GM19324 (cell line): Measurements from ENCODE around the gene PCBP2.
"Not testable (repeated sequence)": the region's sequence is repeated elsewhere in the genome, so short reads cannot be mapped to it uniquely, and the experiment has no call there.

Source experiments
- ATAC-seq: cut with Tn5 transposase; IDR thresholded peaks from one replicate; pipeline ENCODE4 v1.9.1; 2021; ENCODE audit warnings: mild to moderate bottlenecking, moderate library complexity; ENCODE audit not compliant: unreplicated experiment, low FRiP score

Gene PCBP2

DNA sequence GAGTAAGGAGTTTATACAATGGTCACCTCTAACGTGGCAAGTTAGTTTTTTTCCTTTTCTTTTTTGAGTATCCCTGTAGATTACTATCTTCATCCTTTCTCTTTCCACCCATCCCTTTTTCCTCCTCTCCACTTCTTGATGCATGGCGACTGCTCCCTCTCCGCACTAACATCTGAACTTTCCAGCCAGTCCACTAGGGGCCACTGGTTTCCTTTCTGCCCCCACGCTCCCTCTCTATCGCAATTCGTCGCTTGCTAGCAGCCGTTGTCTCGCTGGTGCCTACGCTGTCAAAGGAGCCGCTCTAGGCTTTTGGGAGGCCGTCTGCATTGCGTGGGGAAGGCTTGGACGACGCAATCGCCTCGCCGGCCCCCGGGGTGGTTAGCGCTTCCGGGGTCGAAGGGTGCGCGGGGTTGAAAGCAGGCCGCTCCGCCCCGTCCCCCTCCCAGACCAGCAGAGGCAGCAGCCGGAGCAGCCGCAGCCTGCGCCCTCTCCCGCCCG is at the start of gene PCBP2:
PCBP2 (plus strand) TSS at position 442 of the 498 bp plus-strand sequence. CDS start 2,699 bp downstream, outside the sequence.
- peak; percentile 92 for ATAC-seq

DNA sequence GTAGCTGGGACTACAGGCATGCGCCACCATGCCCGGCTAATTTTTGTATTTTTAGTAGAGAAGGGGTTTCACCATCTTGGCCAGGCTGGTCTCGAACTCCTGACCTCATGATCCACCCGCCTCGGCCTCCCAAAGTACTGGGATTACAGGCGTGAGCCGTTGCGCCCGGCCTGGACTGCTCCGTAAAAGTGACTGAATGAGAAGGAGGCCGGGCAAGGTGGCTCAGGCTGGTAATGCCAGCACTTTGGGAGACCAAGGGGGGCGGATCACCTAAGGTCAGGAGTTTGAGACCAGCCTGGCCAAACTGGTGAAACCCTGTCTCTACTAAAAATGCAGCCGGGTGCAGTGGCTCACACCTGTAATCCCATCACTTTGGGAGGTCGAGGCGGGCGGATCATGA is 49.6 kb upstream of the PCBP2 start:
- ATAC-seq: not testable (repeated sequence)

DNA sequence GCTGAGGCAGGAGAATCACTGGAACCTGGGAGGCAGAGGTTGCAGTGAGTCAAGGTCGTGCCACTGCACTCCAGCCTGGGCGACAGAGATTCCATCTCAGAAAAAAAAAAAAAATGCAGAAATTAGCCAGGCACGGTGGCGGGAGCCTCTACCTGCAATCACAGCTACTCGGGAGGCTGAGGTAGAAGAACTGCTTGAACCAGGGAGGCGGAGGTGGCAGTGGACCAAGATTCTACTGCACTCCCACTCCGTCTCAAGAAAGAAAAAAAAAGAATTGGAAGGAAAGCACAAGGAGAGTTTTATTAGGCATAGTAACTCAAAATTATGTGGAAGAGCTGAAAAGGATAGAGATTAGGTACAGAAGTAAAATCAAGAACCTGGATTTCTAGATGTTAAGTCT is 49.0 kb upstream of the PCBP2 start:
- no peak for ATAC-seq

DNA sequence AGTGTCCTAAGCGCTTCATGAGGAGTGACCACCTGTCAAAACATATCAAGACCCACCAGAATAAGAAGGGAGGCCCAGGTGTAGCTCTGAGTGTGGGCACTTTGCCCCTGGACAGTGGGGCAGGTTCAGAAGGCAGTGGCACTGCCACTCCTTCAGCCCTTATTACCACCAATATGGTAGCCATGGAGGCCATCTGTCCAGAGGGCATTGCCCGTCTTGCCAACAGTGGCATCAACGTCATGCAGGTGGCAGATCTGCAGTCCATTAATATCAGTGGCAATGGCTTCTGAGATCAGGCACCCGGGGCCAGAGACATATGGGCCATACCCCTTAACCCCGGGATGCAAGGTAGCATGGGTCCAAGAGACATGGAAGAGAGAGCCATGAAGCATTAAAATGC is 41.0 kb upstream of the PCBP2 start:
- no peak for ATAC-seq

DNA sequence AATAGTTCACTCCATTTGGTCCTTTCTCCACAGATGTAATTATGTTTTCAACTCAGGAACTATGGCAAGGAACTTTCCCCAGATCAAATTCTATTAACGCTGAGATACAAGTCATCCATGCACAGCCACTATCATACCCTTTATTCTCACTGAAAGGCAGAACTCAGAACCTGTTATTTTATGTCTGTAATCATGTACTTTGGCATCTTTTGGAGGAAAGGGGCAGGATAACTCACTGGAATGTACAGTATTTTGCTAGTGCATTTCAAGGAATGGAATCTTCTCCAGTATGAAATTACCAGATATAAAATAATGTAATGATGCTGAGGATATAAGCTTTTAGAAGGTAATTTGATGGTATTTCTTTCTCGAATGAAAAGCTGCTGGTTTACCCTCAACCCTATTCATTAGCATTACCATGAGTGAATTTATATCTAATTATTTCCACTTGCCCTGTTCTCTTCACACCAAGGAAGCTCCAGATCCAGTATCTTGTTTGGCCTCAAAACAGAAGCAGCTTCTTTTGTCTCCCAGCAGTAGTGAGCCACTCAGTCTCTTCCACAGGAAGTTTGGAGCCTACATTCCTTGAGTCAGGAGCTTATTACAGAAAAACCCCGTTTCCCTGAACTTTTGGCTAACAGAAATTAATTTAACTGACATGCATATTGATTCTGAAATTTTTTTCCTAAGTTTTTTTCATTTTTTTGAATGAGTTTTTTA is 38.3 kb upstream of the PCBP2 start:
- ATAC-seq: no peak

DNA sequence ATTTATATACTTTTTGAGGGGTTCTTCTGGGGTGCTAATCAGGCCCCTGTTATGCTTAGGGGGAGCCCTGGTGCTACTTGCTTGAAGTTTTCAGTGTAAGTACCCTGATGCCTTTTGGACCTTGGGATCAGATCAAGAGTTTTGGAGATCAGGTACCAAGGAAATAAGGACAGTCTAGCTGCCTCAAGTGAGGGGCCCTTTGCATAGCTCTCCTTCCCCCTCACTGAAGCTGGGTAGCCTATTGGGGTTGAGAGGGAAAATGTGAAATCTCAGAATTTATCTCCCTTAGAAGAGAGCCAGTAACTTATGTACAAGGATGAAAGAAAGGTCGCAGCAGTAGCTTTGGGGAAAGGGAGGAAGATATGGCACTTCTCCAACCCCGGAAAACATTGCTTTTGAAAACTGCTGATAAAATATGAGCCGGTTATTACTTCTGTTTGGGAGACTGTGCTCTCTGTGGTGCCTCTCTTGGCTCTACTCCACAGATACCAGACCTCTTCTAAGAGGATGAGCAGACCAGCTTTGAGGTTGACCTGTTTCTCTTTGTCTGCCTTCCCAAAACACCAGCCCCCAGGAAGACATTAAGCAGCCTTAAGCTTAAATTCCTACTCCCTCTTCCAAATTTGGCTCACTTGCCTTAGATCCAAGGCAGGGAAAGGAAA is 37.0 kb upstream of the PCBP2 start:
- ATAC-seq: no peak

DNA sequence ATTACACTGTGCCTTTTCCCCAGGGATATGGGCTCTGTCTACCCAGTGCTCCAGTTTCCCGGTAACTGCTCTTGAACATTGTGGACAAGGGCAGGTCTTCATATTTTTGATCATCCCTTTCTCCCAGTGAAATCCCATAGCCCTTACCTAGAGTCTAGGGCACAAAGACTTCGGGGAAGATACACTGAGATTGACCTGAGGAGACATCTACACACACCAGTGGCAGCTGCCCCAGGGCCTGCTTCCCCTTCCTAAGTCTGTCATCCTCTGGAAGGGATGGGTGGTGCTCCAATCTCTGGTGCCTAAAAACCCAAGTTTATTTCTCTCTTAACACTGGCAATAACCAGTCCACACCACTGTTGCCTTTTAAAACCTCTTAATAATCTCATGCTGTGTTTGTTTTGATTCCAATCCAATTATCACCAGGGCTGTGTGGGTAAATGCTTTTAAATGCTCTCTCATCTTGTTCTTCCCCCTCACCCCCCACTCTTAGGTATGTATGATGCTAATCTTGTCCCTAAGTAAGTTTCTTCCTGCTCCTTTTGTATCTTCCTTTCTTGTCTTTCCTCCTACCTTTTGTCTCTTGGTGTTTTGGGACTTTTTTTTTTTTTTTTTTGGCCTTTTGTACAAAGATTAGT is 36.0 kb upstream of the PCBP2 start:
- ATAC-seq: not testable (repeated sequence)

DNA sequence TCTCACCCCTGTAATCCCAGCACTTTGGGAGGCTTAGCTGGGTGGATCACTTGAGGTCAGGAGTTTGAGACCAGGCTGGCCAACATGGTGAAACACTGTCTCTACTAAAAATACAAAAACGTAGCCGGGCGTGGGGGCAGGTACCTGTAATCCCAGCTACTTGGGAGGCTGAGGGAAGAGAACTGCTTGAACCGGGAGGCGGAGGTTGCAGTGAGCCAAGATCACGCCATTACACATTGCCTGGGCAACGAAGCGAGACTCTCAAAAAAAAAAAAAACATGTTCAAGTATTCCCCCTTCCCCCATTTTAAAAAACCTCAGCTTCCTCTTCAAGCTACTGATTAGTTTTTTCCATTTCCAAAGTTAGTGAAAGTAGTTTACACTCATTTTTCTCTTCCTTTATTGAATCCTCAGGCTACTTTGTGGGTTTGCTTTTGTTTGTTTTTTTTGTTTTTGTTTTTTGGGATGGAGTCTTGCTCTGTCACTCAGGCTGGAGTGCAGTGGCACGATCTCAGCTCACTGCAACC is 34.5 kb upstream of the PCBP2 start:
- ATAC-seq: not testable (repeated sequence)

DNA sequence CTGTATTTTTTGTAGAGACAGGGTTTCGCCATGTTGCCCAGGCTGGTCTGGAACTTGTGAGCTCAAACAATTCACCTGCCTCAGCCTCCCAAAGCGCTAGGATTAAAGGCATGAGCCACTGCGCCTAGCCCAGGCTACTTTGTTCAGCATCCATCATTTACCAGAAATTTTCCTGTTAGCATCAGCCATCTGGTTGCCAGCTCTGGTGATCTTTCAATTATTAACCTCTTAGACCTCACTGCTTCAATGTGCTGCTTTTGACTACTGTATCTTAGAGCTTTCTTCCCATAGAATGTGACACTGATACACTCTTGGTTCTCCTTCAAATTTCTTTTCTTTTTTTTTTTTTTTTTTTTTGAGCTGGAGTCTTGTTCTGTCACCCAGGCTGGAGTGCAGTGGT is 33.7 kb upstream of the PCBP2 start:
- no peak for ATAC-seq

DNA sequence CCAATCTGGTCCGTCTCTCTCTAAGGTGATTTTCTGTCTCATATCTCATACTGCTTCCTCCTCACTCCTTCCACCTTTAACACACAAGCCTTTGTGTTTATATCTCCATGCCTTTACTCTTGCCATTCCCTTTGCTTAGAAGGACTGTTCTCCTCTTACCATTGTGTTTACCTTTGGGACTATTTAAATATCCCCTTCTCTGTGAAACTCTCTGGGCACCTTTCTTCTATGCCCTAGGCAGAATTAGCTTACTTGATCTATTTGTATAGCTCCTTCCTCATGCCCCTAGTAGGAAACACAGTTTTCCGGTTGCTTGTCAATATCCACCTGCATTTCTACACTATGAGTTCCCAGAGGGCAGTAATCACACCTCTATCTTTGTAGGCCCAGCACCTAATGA is 32.1 kb upstream of the PCBP2 start:
- ATAC-seq: no peak

DNA sequence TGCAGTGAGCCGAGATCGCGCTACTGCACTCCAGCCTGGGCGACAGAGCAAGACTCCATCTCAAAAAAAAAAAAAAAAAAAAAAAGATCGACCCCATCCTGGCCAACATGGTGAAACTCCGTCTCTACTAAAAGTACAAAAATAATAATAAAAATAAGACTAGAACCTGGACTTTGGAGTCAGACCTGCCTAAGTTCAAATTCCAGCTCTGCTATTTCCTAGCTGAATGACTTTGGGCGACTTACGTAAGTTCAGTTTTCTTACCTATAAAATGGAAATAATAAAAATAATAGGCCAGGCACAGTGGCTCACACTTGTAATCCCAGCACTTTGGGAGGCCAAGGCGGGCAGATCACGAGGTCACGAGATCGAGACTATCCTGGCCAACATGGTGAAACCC is 29.7 kb upstream of the PCBP2 start:
- not testable (repeated sequence) for ATAC-seq

DNA sequence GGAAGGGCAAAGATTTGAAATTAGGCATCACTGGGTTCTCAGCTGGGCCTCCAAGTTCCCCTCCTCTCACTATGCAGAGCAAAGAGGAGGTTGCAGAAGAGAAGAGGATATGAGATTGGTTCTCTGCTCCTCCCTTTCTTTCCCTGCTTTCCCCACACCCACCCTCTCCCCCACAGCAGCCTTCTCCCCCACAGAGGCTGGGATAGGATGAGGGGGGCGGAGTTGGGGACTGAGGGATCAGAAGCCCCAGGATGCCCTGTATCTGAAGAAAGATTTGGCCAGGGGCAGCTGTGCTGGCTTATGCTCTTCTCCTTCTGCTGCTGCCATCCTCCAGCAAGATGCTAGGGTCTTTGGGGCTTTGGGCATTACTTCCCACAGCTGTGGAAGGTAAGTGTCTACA is 28.3 kb upstream of the PCBP2 start, which contains the start of gene AMHR2:
AMHR2 (plus strand) TSS at position 259 of the 400 bp plus-strand sequence; CDS start at position 339, 80 bp downstream.
- no peak for ATAC-seq

DNA sequence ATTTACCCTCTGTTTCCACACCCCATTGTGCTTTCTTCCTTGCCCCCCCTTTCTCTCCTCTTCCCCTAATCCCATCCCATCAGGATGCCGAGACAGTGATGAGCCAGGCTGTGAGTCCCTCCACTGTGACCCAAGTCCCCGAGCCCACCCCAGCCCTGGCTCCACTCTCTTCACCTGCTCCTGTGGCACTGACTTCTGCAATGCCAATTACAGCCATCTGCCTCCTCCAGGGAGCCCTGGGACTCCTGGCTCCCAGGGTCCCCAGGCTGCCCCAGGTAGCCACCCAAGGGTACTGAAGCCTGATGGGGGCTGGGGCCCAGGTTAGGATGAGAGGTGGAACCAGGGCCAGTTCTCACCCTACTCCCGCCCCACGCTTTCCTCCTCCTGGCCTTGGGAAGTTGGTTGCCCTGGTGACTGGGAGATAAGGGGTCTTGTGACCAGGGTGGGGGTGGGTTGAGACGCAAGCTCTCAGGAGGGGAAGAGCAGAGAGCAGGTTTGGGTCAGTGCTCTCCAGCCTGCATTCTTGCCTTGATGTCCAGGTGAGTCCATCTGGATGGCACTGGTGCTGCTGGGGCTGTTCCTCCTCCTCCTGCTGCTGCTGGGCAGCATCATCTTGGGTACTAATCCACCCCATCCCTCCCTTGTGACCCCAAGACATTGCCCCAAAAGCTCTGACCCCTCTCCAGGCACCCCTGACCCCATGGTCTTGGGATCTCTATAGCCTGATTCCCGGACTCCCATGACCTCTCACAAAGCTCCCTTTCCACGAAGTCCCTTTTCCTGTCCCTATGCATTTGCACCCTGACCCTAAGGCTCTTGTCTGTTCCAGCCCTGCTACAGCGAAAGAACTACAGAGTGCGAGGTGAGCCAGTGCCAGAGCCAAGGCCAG is 27.0 kb upstream of the PCBP2 start:
- no peak for ATAC-seq

DNA sequence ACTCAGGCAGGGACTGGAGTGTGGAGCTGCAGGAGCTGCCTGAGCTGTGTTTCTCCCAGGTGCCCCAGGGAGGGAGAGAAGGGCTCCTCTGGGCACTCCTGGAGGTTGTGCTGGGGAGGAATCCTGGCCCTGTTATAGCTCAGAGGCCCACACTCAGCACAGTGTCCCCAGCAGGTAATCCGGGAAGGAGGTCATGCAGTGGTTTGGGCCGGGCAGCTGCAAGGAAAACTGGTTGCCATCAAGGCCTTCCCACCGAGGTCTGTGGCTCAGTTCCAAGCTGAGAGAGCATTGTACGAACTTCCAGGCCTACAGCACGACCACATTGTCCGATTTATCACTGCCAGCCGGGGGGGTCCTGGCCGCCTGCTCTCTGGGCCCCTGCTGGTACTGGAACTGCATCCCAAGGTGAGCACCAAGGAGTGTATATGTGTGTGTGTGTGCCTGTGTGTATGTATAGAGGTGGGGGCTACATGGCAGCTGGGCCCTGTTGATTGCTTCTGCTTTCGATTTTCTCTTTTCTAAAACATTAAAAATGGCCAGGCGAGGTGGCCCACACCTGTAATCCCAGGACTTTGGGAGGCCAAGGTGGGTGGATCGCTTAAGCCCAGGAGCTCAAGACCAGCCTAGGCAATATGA is 26.3 kb upstream of the PCBP2 start:
- no peak for ATAC-seq

DNA sequence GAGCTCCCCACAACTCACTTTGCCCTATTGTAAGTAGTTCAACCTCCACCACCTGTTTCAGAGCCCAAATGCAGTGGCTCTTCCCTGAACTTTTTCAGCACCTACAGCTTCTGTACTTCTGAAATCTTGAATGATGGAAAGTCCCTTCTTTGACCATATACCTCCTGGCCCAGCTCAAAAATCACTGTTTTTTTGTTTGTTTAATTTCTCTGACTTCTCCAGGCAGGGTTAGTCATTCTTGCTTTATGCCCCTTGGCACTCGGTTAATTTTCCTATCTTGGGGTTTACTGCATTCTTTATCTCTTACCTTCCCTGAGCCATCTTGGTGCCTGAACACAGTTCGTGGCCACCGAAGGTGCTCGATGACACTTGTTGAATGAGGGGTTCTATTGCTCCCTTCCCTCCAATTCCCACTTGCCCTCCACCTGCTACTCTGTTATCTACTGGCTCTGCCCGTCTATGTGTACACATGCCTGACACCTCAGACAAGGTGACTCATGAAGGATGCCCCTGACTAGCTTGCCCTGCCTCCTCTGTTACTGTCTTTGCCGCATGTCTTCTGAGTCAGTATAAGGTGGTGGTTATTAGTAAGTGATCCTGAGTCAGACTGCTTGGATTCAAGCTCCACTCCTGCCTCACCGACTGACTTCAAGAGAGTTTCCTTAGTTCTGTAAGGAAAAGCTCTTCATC is 23.9 kb upstream of the PCBP2 start:
- no peak for ATAC-seq

DNA sequence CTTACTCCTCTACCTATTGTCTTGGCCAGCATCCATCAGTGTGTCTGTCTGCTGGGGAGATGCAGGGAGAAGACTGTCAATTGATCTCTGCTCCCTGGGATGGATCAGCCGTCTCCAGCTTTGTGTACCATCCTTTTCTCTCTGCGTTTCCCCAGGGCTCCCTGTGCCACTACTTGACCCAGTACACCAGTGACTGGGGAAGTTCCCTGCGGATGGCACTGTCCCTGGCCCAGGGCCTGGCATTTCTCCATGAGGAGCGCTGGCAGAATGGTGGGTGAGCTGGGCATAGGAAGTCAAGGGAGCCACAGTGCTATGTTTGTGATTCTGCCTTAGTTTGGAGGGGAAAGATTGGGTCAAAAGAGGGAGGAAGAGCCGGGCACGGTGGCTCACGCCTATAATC is 23.2 kb upstream of the PCBP2 start:
- no peak for ATAC-seq

DNA sequence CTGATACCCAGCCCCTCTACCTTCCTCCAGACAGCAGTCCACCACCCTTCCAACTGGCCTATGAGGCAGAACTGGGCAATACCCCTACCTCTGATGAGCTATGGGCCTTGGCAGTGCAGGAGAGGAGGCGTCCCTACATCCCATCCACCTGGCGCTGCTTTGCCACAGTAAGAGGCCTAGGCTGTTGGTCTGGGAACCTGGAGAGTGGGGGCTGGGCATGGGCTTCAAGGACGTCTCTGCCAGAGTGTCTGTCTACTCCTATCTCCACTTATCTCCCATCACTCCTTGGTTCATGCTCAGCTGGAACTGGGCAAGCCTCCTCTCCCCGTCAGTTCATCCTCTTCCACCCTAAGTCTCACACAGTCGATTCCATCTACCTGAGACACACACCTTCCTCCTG is 21.8 kb upstream of the PCBP2 start:
- ATAC-seq: no peak

DNA sequence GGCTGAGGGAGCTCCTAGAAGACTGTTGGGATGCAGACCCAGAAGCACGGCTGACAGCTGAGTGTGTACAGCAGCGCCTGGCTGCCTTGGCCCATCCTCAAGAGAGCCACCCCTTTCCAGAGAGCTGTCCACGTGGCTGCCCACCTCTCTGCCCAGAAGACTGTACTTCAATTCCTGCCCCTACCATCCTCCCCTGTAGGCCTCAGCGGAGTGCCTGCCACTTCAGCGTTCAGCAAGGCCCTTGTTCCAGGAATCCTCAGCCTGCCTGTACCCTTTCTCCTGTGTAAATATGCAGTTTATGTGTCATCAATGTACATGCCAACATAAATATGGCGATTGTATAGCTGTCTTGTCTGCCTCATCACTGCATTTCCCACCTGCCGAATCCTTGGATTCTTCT is 20.7 kb upstream of the PCBP2 start:
- no peak for ATAC-seq

DNA sequence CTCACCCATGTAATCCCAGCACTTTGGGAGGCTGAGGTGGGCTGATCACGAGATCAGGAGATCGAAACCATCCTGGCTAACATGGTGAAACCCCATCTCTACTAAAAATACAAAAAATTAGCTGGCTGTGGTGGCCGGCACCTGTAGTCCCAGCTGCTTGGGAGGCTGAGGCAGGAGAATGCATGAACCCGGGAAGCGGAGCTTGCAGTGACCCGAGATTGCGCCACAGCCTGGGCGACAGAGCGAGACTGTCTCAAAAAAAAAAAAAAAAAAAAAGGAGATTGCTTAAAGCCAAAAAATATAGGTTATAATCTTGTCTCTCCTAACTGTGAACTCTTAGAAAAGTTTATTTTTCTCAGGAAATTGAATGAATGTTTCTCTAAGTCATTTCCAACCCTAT is 16.6 kb upstream of the PCBP2 start:
- ATAC-seq: not testable (repeated sequence)
